Brain microvascular endothelial cell (primary cell): ENCODE data around the gene TDRD1.
A peak's percentile ranks its signal among the peaks of the same experiment; 100 is the strongest.

Source experiments
- DNase-seq: peaks from one replicate; pipeline ENCODE4 v3.0.0-alpha.2; 2020
- H3K27ac ChIP-seq: fragments of 250-450 bp; sonication (Bioruptor Pico); 2 replicates; pipeline ENCODE4 v1.5.1; 2020; ENCODE audit warnings: mild to moderate bottlenecking, moderate library complexity
- H3K27me3 ChIP-seq: fragments of 250-450 bp; sonication (Bioruptor Pico); replicated peaks from 2 replicates; pipeline ENCODE4 v1.5.1; 2020; ENCODE audit warnings: mild to moderate bottlenecking
- H3K36me3 ChIP-seq: fragments of 250-450 bp; sonication (Bioruptor Pico); replicated peaks from 2 replicates; pipeline ENCODE4 v1.5.1; 2020; ENCODE audit warnings: mild to moderate bottlenecking
- H3K4me3 ChIP-seq: 2 replicates; pipeline ENCODE4 v1.5.1; 2011; ENCODE audit warnings: low read depth, mild to moderate bottlenecking, control low read depth, low read length, moderate library complexity
- in situ Hi-C: cut with HindIII; loops from 2 replicates; pipeline ENCODE4 v1.10.0; 2017; ENCODE audit warnings: low sequenced_read_pairs, low pct_ligation_motif_present
- TF ChIP-seq, protein P1 (sequence below): IDR thresholded peaks from 2 replicates; pipeline ENCODE4 v1.5.1; 2011; ENCODE audit warnings: low read depth, mild to moderate bottlenecking, moderate library complexity, low read length, control low read depth, inconsistent platforms; ENCODE audit errors: missing control alignments

Gene TDRD1

DNA sequence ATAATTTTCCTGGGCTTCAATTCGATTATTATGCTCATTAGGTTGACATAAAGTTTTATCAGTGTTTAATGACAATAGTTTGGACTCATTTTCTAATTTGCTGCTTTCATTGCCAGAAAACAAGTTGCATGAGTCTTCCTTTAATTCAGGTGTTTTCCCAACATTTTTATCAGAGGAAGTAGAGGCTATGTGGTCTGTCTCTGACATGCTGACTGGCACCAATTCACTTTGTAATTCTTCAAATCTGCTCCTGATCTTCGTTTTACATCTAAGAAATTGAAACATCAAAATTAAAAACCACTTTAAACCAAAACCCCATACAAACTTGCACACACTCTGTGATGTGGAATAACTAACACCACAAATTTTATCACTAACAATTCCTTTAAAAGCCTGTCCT, 16.1 kb upstream of the TDRD1 start:
- in situ Hi-C loops: no loop called here
- H3K36me3 ChIP-seq: no peaks in the 10 kb centered on the region
- no peak overlapping the region for H3K27ac ChIP-seq
- no peak for DNase-seq
- no peaks in the 10 kb centered on the region for H3K27me3 ChIP-seq
- no peak overlapping the region for H3K4me3 ChIP-seq
- TF ChIP-seq, protein P1, sequence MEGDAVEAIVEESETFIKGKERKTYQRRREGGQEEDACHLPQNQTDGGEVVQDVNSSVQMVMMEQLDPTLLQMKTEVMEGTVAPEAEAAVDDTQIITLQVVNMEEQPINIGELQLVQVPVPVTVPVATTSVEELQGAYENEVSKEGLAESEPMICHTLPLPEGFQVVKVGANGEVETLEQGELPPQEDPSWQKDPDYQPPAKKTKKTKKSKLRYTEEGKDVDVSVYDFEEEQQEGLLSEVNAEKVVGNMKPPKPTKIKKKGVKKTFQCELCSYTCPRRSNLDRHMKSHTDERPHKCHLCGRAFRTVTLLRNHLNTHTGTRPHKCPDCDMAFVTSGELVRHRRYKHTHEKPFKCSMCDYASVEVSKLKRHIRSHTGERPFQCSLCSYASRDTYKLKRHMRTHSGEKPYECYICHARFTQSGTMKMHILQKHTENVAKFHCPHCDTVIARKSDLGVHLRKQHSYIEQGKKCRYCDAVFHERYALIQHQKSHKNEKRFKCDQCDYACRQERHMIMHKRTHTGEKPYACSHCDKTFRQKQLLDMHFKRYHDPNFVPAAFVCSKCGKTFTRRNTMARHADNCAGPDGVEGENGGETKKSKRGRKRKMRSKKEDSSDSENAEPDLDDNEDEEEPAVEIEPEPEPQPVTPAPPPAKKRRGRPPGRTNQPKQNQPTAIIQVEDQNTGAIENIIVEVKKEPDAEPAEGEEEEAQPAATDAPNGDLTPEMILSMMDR: no peak

DNA sequence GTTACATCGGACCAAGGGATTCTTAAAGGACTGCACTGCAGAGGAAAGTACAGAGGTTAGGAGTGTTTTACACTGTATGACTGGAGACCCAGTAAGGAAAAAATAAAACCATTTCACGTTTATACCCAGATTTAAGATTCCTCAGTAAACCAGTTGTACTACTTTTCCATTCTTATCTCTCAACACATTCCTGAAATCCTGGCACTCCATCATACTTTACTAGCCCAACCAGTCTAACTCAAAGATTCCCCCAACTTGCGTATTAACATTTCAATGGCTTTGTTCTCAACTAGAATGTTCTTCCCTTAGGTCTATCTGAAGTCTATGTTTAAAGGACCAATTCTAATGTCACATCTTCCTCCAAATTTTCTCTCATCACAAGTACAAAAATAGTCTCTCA, 13.1 kb upstream of the TDRD1 start:
- Histone ChIP-seq H3K4me3 (no peak overlapping the region), H3K27me3 (no peaks in the 10 kb centered on the region), H3K27ac (no peak overlapping the region), H3K36me3 (no peaks in the 10 kb centered on the region)
- TF ChIP-seq, protein P1: no peak
- in situ Hi-C loops: no loop called here
- no peak for DNase-seq

DNA sequence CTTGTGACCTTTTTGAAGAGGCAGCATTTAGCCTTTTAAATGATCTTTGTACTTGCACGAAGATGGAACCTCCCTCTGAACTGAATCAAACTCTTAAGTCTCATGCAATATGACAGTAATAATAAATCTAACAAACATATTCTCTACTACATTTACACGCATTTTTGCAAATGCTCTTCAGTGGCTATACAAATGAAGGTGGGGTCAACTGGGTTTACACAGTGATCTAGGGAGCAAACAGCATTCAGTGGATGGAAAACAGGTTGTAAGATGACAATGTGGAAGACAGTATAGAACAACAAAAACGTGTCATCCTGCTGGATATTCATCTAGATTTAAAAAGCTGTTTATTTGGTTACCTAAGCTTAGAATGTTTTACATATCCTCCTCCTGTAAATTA, 12.7 kb upstream of the TDRD1 start:
- Histone ChIP-seq H3K27ac (no peak overlapping the region), H3K27me3 (no peaks in the 10 kb centered on the region), H3K36me3 (no peaks in the 10 kb centered on the region), H3K4me3 (no peak overlapping the region)
- TF ChIP-seq, protein P1: no peak
- DNase-seq: no peak
- in situ Hi-C loops: no loop called here

GRCh38 chr10:114167985-114168384, 11.2 kb upstream of the TDRD1 start:
- TF ChIP-seq, protein P1: no peak
- no peak for DNase-seq
- H3K4me3 ChIP-seq: no peak overlapping the region
- H3K27me3 ChIP-seq: no peaks in the 10 kb centered on the region
- in situ Hi-C loops: no loop called here
- no peak overlapping the region for H3K27ac ChIP-seq
- H3K36me3 ChIP-seq: no peaks in the 10 kb centered on the region

DNA sequence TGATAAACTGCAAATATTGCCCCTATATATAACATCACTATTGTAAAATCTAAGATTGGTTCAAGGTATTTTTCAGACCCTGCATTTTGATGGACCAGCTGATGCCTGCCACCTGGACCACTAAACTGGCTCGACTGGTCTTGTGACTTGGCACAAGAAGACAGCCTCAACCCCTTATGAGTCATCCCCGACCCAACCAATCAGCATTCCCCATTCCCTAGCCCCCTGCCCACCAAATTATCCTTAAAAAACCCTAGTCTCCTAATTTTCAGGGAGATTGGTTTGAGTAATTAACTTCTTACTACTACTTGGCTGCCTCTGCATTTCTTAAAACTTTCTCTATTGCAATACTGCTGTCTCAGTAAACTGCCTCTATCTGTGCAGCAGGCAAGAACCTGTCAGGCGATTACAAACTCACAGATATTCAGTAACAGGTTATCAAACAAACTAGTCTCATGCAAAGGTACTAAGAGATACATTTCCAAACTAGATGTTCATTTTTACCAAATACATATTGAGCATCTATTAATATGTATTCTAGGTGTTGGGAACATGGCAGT, 10.6 kb upstream of the TDRD1 start:
- TF ChIP-seq, protein P1: no peak
- in situ Hi-C loops: no loop called here
- no peak for DNase-seq

GRCh38 chr10:114172216-114172615, 6.9 kb upstream of the TDRD1 start:
- TF ChIP-seq, protein P1: no peak
- no peak for DNase-seq
- no peaks in the 10 kb centered on the region for H3K27me3 ChIP-seq
- H3K36me3 ChIP-seq: no peaks in the 10 kb centered on the region
- no peak overlapping the region for H3K27ac ChIP-seq
- H3K4me3 ChIP-seq: peak overlapping the region; percentile 99
- in situ Hi-C loops: no loop called here

More for the DNA sequence above, 10.6 kb upstream of the TDRD1 start:
- Histone ChIP-seq H3K4me3 (no peak overlapping the region), H3K36me3 (no peaks in the 10 kb centered on the region), H3K27me3 (no peaks in the 10 kb centered on the region), H3K27ac (no peak overlapping the region)
